Caki2 (cell line): Measurements from ENCODE around the gene AQP6. TPM values are rescaled to one million over a fixed set of nuclear protein-coding genes. Genes with fewer than 3 reads are reported as not detected.

Experiments
- DNase-seq: peaks from one replicate; pipeline ENCODE4 v3.0.0-alpha.2; 2015; ENCODE audit warnings: low read depth
- in situ Hi-C: cut with HindIII; loops from 2 replicates; pipeline ENCODE4 v1.10.0; 2016; ENCODE audit warnings: low sequenced_read_pairs, low pct_unique_long_range_greater_than_20kb, mixed read lengths
- total RNA-seq: library from RNA; depleted of rRNA; stranded (reverse); fragments of >200 nt; shearing (Covaris generic); gene quantifications from 2 replicates; pipeline ENCODE4 v1.2.3, GENCODE V29; 2014; ENCODE audit warnings: low replicate concordance

AQP6 gene
- total RNA-seq, 1 experiment from 2014 or later: not detected

- in situ Hi-C loops: no loop called here
- no peak for DNase-seq
Measured at GRCh38 chr12:49941556-49942511, 30.9 kb upstream of the AQP6 start.

DNA sequence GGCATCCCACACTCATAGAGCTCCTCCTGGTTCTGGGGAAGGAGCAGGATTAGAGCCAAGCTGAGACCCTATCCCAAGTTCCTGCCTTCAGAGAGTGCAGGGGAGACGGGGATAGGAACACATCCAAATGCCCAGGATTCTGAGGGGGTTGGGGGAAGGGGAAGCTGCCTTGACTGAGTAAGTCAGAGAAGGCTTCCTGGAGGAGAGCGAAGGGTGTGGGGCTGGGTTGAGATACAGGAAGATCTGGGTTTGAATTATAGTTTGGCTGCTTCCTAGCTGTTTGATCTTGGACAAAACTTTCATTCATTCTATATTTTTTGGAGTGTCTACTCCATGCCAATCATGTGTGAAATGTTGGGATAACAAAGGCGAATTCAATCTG, 30.2 kb upstream of the AQP6 start:
- no peak for DNase-seq
- in situ Hi-C loops: no loop called here

GRCh38 chr12:49942921-49943624, 29.7 kb upstream of the AQP6 start:
- no peak for DNase-seq
- in situ Hi-C loops: no loop called here

DNA sequence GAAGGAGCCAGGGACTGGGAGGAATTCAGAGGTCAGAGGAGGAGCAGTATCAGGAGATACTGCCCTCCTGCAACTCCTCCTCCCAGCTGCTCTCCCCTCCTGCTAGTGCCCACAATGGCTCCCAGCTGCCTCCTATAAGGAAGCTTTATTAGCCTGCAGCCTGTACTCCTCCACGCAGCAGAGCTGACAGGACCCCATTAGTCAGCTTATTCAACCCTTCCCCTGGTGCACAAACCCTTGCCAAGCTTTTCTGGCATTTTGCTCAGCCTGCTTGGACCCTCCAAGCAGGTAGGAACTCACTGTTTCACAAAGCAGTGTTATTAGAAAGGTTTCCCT, 29.2 kb upstream of the AQP6 start:
- in situ Hi-C loops: no loop called here
- DNase-seq: no peak

DNA sequence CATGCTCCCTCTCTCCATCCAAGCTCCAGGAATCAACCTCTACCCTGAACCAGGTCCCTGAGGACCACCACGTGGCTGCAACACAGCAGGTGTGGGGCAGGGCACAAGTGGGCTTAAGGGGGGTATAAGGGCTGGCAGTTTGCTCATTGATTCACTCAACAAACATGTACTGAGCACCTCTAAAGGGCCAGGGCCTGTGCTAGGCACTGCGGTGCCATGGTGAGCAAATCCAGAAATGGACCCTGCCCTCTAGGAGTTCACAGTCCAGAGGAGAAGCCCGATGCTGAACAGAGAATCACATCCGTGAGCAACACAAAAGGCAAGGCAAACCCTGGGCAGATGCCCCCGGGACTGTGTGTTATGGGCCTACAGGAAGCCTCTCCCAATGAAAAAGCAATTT, 28.7 kb upstream of the AQP6 start:
- in situ Hi-C loops: no loop called here
- DNase-seq: no peak

- no peak for DNase-seq
- in situ Hi-C loops: no loop called here
Measured at GRCh38 chr12:49944718-49945117, 28.0 kb upstream of the AQP6 start.

- in situ Hi-C loops: no loop called here
- DNase-seq: peak; percentile 71
Measured at GRCh38 chr12:49945394-49946080, 27.2 kb upstream of the AQP6 start.

DNA sequence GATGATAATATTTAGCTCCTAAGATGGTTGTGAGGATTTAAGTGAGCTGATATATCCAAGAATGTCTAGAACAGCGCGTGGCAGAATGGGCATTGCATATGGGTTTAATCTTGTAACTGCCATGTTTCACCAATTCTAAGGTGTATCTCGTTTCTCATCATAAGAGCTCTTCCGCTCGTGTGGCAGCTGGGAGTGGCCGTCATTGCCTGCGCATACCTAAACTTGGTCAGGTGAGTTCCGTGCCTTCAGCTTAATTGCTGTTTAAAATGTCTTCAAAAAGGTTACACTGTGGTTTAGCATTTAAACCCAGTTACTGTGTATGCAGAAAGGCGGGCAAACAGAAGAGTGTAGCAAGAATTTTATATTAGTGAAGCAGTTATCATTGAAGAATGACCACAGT, 26.7 kb upstream of the AQP6 start:
- in situ Hi-C loops: no loop called here

GRCh38 chr12:49946497-49946896, 26.2 kb upstream of the AQP6 start:
- DNase-seq: no peak
- in situ Hi-C loops: no loop called here

More for the DNA sequence above, 26.7 kb upstream of the AQP6 start:
- no peak for DNase-seq

GRCh38 chr12:49947593-49948226, 25.0 kb upstream of the AQP6 start:
- no peak for DNase-seq
- in situ Hi-C loops: no loop called here

- in situ Hi-C loops: no loop called here
- no peak for DNase-seq
Measured at GRCh38 chr12:49948866-49949845, 23.6 kb upstream of the AQP6 start.

DNA sequence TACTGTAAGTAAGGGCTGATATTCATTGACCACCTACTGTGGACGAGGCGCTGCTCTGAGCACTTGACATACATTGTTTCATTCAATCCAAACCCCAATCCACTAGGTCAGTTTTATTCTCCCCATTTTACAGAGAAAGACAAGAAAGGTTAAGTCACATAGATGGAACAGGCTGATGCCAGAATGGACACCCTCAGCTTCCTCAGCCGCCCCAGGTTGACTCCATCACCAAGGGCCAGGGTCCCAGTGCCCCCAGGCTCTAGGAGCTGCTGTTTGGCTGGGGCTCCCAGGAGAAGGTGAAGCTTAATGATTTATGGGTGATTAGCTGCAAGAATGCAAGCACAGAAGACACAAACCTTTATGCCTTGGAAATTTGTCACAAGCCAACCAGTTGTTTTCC, 22.9 kb upstream of the AQP6 start:
- in situ Hi-C loops: loop anchor here (25.0 kb wide), 1 partner anchor 112 kb away; the partner anchor contains the start of gene ASIC1
- no peak for DNase-seq

- in situ Hi-C loops: loop anchor here (25.0 kb wide), 1 partner anchor 112 kb away; the partner anchor contains the start of gene ASIC1
- DNase-seq: no peak
Measured at GRCh38 chr12:49950273-49951251, 22.2 kb upstream of the AQP6 start, which contains the start of gene AQP2. Gene AQP2, plus strand, starts transcription at chr12:49950737. Its CDS starts 94 bp downstream, at chr12:49950831.

DNA sequence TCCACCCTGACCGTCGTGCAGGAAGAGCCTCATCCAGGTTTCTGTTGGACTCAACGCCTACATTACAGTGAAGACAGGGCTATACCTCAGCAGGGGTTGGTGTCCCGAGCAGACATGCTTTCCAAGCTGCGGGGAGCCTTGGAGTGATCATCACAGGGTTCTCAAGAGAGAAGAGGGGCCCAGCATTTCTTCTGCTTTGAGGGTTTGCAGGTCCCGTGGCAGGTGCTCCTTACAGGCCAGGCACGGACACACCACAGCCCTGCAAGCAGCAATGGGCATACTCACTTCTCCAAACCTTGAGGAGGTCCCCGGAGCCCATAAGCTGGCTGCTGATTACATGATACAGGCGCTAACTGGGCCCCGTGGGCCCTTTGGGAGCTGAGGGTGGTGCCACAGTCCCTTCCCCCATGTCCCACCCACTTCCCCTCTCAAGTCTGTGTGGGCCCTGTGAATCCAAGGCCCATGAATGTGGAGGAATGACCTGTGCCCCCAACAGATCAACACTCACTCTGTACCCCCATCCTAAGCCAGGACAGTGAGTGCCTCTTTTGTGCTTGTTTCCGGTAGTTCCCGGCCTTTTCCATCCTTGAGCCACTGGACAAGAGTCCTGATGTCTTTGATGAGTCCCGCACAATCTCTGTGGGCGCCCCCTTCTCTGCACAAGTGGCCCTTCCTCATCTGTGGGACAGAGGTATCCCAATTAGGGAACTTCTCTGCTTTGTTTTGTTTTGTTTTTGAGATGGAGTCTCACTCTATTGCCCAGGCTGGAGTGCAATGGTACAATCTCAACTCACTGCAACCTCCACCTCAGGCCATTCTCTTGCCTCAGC, 21.1 kb upstream of the AQP6 start:
- no peak for DNase-seq
- in situ Hi-C loops: loop anchor here (25.0 kb wide), 1 partner anchor 111 kb away; the partner anchor contains the start of gene ASIC1

DNA sequence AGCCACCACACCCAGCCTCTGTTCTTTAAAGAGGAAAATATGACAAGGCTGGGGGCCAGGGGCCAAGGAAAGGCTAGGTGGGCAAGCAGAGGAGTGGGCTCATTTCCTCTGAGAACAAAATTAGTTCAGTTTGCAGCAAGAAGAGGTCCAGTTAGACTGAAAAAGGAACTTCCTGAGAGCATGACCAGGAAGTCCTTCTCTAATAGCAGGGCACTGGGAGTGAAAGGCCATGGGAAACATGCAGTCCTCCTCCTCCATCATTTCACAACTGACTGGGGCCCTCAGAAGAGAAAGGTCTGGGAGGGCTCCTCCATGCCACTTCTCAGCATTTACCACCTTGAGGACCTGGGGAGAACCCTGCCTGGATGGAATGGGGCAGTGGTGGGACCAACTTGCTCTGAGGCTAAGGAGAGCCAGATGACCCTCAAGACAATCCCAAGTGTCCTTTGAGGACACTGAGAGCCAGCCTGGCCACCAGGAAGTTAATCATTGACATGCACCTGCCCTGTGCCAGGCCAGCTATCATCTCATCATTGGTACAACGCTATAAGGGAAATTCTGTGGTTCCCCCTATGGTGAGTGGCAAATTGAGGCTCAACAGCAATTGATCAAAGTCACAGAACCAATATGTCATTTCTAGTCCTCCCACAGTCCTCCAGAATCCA, 20.2 kb upstream of the AQP6 start:
- in situ Hi-C loops: loop anchor here (25.0 kb wide), 1 partner anchor 110 kb away; the partner anchor contains the start of gene ASIC1
- no peak for DNase-seq
